A549 treated with GW870086 at 1 μM for 4 hours (cell line): ENCODE measurements around the gene XYLT1. TPM values are rescaled to one million over a fixed set of nuclear protein-coding genes. Genes with fewer than 3 reads are reported as not detected.

Source experiments
- total RNA-seq: library from RNA; stranded (reverse); fragments of 200-300 nt; extraction: Qiagen RNA extraction; gene quantifications from 5 replicates; pipeline ENCODE4 v1.2.3, GENCODE V29; 2022; ENCODE audit warnings: low read depth

Gene XYLT1, protein sequence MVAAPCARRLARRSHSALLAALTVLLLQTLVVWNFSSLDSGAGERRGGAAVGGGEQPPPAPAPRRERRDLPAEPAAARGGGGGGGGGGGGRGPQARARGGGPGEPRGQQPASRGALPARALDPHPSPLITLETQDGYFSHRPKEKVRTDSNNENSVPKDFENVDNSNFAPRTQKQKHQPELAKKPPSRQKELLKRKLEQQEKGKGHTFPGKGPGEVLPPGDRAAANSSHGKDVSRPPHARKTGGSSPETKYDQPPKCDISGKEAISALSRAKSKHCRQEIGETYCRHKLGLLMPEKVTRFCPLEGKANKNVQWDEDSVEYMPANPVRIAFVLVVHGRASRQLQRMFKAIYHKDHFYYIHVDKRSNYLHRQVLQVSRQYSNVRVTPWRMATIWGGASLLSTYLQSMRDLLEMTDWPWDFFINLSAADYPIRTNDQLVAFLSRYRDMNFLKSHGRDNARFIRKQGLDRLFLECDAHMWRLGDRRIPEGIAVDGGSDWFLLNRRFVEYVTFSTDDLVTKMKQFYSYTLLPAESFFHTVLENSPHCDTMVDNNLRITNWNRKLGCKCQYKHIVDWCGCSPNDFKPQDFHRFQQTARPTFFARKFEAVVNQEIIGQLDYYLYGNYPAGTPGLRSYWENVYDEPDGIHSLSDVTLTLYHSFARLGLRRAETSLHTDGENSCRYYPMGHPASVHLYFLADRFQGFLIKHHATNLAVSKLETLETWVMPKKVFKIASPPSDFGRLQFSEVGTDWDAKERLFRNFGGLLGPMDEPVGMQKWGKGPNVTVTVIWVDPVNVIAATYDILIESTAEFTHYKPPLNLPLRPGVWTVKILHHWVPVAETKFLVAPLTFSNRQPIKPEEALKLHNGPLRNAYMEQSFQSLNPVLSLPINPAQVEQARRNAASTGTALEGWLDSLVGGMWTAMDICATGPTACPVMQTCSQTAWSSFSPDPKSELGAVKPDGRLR
- 0.65 to 1.3 TPM (median 0.94 TPM) in 5 replicates for total RNA-seq

GRCh38 chr16:17470908-17471718 is at the start of gene XYLT1:
TSS of gene XYLT1 (minus strand) at chr16:17470960. CDS start at chr16:17470796, 164 bp downstream.

